HG03139 (cell line): ENCODE measurements around the gene EIF5A.
A peak's percentile ranks its signal among the peaks of the same experiment; 100 is the strongest.
"Not testable (repeated sequence)": the region's sequence is repeated elsewhere in the genome, so short reads cannot be mapped to it uniquely, and the experiment has no call there.

ENCODE experiments used
- ATAC-seq: cut with Tn5 transposase; IDR thresholded peaks from one replicate; pipeline ENCODE4 v1.9.1; 2021; ENCODE audit not compliant: unreplicated experiment

Gene EIF5A

GRCh38 chr17:7329997-7330637 lies 22.7 kb downstream of the EIF5A start:
- ATAC-seq: peak; percentile 33

- no peak for ATAC-seq
Observed at GRCh38 chr17:7330638-7331015, 23.2 kb downstream of the EIF5A start.

- no peak for ATAC-seq
Observed at GRCh38 chr17:7332111-7332510, 24.7 kb downstream of the EIF5A start.

GRCh38 chr17:7332600-7333069 lies 25.2 kb downstream of the EIF5A start:
- not testable (repeated sequence) for ATAC-seq

- no peak for ATAC-seq
Observed at GRCh38 chr17:7334938-7335538, 27.6 kb downstream of the EIF5A start.

- not testable (repeated sequence) for ATAC-seq
Observed at GRCh38 chr17:7335765-7336164, 28.3 kb downstream of the EIF5A start.

- ATAC-seq: no peak
Observed at GRCh38 chr17:7336240-7337175, 29.1 kb downstream of the EIF5A start, which contains the start of gene ACAP1. Gene ACAP1 (plus strand): TSS chr17:7336529. CDS start chr17:7336735, 206 bp downstream.

GRCh38 chr17:7337600-7337999 lies 30.2 kb downstream of the EIF5A start:
- ATAC-seq: not testable (repeated sequence)

- ATAC-seq: no peak
Observed at GRCh38 chr17:7340179-7340578, 32.8 kb downstream of the EIF5A start.

- no peak for ATAC-seq
Observed at GRCh38 chr17:7341842-7342241, 34.4 kb downstream of the EIF5A start.

- no peak for ATAC-seq
Observed at GRCh38 chr17:7343250-7343649, 35.8 kb downstream of the EIF5A start.

GRCh38 chr17:7346761-7347614 lies 39.6 kb downstream of the EIF5A start:
- ATAC-seq: no peak

GRCh38 chr17:7347630-7348477 lies 40.4 kb downstream of the EIF5A start:
- no peak for ATAC-seq

GRCh38 chr17:7348478-7349242 lies 41.2 kb downstream of the EIF5A start:
- ATAC-seq: no peak

- ATAC-seq: peak; percentile 50
Observed at GRCh38 chr17:7351665-7352502, 44.5 kb downstream of the EIF5A start, which contains the start of gene KCTD11. Gene KCTD11 (plus strand): TSS chr17:7352162.

GRCh38 chr17:7352503-7352889 lies 45.1 kb downstream of the EIF5A start:
- no peak for ATAC-seq

- no peak for ATAC-seq
Observed at GRCh38 chr17:7352910-7353635, 45.6 kb downstream of the EIF5A start.
